GM12892 (cell line): Measurements from ENCODE around the gene PALS1. TPM values are rescaled to one million over a fixed set of nuclear protein-coding genes. Genes with fewer than 3 reads are reported as not detected.
A peak's percentile ranks its signal among the peaks of the same experiment; 100 is the strongest.

Source experiments
- DNase-seq: peaks from one replicate; pipeline ENCODE4 v3.0.0; 2011; ENCODE audit not compliant: insufficient read length
- FAIRE-seq: peaks from 2 replicates; lab custom pipeline; 2011; peaks lifted over from hg19 to GRCh38; lab: Jason Lieb, UNC
- POLR2A ChIP-seq: IDR thresholded peaks from 2 replicates; pipeline ENCODE4 v1.6.1; 2011; ENCODE audit warnings: low read depth, low read length, control low read depth
- POLR2AphosphoS5 ChIP-seq: IDR thresholded peaks from 2 replicates; pipeline ENCODE4 v1.6.1; 2011; ENCODE audit warnings: low read depth, low read length, control low read depth
- TAF1 ChIP-seq: IDR thresholded peaks from 2 replicates; pipeline ENCODE4 v1.6.1; 2011; ENCODE audit warnings: low read depth, mild to moderate bottlenecking, control low read depth, low read length, borderline replicate concordance
- polyA plus RNA-seq: library from polyadenylated mRNA; unstranded; fragments of >200 nt; gene quantifications from one replicate; pipeline ENCODE4 v1.2.1, GENCODE V29; 2012; ENCODE audit warnings: missing spikeins, inconsistent platforms; ENCODE audit not compliant: missing spikeins

The PALS1 gene
- polyA plus RNA-seq: 5.6 TPM

DNA sequence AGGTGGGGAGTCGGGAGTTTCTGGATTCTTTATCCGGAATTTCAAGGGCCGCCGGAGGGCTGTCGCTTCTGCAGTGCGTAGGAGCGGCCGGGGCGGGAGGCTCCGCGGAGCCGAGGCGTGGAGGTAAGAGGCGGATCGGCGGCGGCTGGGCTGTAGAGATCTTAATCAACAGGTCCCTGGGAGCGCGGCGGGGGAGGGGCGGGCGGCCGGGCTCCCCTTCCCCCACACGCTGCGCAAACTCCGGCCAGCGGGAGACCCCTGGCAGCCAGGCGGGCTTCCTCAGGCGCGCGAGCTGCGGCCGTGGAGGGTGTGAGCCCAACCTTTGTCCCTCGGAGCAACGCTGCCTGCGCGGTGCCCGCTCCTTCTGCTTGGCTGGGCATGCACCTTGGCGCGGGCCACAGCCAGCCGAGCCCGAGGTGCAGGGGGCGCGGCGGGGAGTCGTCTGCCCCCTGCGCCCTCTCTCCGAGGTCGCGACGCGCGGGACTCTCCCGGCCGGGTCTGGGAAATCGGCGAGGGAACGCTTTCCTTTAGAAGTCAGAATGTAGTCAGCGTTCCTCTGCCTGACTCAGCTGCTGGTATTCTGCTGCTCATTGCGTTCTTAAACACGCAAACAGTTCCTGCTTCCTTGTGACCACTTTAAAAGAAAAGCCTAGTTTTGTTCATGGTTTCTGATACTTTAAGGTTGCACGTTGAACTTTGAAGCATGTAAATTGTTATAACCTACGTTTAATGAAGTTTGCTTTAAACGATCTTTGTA, at the start of gene PALS1:
TSS of gene PALS1 (plus strand) at position 25 of the 757 bp plus-strand sequence. CDS start 37,736 bp downstream, outside the sequence.
- no peak for TF ChIP-seq POLR2AphosphoS5
- TF ChIP-seq TAF1: 0 out of 2 replicates have a peak, but pooled peaks have one; percentile 1
- FAIRE-seq: no peak
- peak; percentile 34 for DNase-seq

DNA sequence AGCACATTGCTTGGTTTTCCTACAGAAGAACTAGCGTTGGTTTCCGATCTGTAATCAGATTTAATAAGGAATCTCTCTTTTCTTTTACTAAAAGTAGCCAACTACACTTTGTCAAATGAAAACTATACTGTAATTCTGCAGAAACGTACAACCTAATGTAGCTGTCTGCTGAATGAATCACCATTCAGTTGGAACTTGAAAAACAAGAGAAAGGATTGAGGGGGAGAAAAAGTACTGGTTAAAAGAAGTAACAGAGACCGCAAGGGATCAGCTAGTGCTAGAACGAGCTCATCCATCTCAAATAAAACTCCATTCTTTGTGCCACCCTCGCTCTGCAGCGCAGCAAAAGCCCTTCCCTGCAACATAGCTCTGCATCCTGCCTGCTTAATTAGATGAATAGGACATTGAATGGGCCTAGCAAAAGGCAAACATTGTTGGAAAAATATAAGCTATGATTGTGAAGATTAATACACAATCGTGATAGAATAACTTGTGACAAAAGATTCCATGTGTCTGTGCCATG, 49.4 kb upstream of the PALS1 start:
- FAIRE-seq: no peak

DNA sequence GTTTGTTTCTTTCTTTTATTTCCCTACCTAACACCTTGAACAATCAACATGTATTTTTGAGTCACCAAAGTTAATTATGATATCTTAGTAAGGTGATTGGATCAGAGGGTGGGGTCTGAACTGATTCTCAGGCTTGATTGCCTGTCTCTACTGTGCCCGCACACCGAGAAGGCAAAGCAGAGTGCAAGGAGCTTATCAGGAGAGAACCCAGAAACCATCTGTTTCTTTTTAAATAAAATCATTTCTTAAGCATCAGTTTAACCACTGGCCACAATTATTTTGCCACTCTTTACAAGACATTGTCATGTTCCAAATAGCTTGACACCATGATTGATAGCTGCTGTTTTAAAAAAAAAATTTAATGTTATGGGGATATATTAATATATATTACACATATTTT, 48.9 kb upstream of the PALS1 start:
- DNase-seq (no peak), FAIRE-seq (no peak)
- TF ChIP-seq POLR2A (no peak), POLR2AphosphoS5 (no peak), TAF1 (no peak)

More for the DNA sequence above, 49.4 kb upstream of the PALS1 start:
- TF ChIP-seq TAF1 (no peak), POLR2AphosphoS5 (no peak), POLR2A (no peak)
- no peak for DNase-seq

DNA sequence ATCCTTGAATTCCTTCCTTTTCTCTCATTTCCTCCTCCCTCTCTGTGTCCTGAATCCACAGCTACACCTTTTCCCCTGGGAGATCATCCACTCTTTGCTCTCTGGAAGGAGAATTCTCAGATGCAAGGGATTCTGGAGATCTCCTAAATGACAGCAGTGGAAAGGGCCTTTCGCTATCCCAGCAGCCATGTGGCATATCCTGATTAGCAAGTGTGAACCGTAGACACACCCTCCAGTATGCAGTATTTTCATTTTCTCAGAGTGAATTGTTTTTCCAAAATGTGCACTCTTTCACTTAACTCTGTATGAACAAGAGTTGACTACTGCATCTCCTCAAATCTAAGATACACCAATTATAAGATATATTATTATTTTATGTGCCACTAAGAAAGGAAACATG, 46.0 kb upstream of the PALS1 start:
- DNase-seq (no peak), FAIRE-seq (no peak)
- TF ChIP-seq POLR2AphosphoS5 (no peak), TAF1 (no peak), POLR2A (no peak)

DNA sequence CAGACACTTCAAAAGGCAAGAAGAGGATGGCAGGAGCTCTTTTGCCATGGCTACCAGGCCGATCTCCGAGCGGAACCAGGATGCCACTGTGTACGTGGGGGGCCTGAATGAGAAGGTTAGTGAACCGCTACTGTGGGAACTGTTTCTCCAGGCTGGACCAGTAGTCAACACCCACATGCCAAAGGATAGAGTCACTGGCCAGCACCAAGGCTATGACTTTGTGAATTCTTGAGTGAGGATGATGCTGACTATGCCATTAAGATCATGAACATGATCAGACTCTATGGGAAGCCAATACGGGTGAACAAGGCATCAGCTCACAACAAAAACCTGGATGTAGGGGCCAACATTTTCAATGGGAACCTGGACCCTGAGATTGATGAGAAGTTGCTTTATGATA, 42.2 kb upstream of the PALS1 start:
- FAIRE-seq: no peak
- TF ChIP-seq TAF1 (no peak), POLR2AphosphoS5 (no peak), POLR2A (no peak)

DNA sequence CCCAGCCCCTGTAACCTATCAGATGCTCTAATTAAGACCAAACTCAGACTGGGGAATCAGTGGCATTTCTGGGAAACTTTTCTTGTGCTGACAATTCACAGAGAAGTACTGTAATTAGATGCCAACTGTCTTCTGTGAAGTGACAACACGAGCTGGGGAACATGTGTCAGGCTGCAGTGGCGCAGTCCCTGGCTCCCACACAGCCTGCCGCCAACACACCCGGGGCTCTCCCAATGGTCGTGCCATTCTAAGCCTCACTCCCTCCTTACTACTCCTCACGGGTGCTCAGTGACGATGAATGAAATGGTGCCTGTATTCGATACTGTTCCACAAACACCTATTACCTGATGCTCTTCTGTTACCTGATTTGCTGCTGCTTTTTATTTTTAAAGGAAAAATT, 33.4 kb upstream of the PALS1 start:
- no peak for TF ChIP-seq POLR2AphosphoS5
- TF ChIP-seq TAF1: no peak
- TF ChIP-seq POLR2A: no peak
- DNase-seq (no peak), FAIRE-seq (no peak)

More for the DNA sequence above, 42.2 kb upstream of the PALS1 start:
- DNase-seq: no peak

DNA sequence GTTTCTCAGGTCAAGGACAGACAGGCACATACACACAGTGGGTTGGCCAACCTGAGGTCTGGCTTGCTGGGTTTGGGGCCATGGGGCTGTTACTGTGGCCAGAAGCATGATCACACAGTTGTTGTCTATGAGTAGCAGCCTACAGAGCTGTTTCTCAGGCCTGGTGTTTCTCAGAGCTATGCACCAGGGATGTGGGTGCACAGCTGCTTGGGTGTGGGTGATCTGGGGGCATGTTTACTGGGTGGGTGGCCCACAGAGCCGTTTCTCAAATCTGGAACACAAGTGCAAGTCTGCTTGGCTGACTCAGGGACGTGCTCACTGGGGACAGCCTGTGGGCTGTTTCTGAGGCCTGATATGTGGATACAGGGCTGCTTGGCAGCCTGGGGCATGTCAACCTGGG, 23.1 kb upstream of the PALS1 start:
- FAIRE-seq (no peak), DNase-seq (no peak)
- TF ChIP-seq TAF1: no peak
- TF ChIP-seq POLR2A: no peak
- no peak for TF ChIP-seq POLR2AphosphoS5

DNA sequence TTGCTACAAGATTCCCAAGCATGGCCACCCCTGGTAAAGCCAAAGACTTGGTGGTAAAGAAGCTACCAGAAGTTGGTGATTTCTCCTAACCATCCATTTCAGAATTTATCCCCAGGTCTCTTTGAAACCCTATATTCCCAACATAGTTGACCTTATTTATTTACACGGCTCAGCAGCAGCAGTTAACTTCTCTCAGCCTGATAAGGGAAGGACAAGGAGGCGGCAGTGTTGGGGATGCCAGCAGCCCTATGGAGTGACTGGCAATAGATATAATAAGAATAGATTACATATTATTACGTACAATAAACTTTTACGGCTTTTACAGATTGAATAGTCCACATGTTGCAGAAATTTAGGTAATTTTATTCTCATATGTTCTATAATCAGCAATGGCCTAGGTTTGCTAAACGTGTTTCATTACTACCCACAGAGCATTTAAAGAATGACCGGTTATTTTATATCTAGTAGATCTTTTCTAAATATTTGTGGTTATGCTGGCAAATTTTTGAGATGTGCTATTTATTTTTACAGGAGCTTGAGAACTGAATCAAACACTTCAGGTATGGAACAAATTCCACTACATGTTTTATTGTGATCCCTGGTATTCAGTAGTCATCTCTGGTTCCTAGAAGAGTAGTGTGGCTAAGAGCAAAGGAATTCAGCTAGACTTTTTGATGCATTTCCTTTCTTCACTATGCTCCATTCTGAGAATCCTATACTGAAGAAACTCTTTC, 19.8 kb upstream of the PALS1 start:
- no peak for TF ChIP-seq POLR2AphosphoS5
- no peak for TF ChIP-seq TAF1
- no peak for TF ChIP-seq POLR2A
- DNase-seq (no peak), FAIRE-seq (no peak)

DNA sequence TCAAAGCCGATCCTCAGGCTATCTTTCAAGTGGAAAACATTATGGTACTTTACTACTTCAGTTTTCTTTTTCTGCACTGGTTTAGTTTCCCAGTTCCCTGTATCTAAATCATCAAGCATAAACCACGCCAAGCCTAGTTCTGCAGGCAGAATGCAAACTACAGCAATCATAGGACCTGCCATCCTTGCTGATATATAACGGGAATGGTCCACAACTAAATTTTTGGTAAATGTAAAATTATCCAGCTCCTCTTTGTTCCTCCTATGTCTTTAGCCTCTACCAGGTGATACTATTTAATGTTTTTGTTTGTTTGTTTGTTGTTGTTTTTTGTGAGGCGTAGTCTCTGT, 19.3 kb upstream of the PALS1 start:
- DNase-seq: no peak
- no peak for FAIRE-seq

DNA sequence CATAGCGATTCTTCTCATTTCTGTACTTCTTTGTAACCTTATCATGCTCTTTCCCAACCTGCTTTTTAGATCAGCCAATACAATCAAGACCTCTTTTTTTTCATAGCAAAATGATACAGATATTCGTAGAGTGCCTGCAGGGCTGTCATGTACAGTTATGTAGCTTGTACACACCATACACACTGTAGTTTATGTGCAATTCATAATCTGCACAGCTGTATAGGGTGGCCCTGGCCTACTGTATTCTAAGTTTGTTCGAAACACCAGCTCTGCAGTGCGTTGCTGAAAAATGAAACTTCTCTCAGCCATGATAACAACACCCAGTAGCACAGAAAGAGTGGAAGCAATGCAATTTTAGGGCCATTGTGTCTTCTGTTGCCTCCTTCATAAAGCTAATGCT, 15.7 kb upstream of the PALS1 start:
- no peak for DNase-seq
- FAIRE-seq: no peak
- TF ChIP-seq TAF1 (no peak), POLR2AphosphoS5 (no peak), POLR2A (no peak)

More for the DNA sequence above, 19.3 kb upstream of the PALS1 start:
- TF ChIP-seq POLR2AphosphoS5 (no peak), POLR2A (no peak), TAF1 (no peak)

DNA sequence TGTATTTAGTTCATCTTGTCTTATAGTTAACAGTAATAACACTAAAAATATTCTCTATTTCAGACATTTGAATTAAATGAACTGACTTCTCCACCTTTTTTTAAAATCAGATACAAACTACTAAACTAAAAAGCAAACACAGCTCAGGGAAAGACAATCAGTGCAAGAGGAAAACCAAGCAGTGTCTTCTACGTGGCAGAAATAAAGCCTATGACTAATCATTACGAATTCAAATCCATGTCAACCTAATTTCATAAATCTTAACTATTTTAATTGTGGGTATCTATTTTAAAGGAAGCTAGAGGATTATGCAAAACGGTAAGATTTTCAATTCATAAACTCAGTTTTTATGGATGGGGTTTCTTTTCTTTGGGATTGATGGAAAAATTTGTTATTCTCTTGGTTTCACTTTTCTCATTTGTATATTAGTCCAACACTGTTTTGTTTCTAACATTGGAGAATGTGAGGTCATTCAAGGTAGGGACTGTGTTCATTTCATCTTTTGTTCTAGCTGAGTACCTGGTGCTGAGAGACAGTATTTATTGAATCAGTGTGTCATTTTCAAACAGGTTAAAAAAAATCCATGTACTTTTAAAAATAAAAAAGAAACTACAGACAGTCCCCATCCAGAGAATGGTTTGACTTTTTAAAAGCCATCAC, 12.8 kb upstream of the PALS1 start:
- TF ChIP-seq POLR2AphosphoS5: no peak
- no peak for TF ChIP-seq POLR2A
- no peak for TF ChIP-seq TAF1
- FAIRE-seq (no peak), DNase-seq (no peak)

DNA sequence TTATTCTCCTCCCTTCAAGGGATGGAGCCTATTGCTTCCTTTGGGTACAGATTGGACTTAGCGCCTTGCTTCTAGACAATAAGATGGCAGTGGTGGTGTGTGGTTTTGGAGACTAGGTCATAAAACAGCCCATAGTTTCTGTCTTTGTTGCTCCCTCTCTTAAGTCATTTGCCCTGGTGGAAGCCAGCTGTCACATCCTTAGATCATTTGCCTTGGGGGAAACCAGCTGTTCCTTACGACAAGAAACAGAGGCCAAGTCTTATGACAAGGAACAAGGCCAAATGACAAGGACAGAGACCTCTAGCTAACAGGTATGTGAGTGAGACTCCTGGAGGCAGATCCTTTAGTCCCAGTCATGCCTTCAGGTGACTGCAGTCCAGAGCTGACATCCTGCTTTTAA, 9.2 kb upstream of the PALS1 start:
- DNase-seq (no peak), FAIRE-seq (no peak)
- no peak for TF ChIP-seq TAF1
- no peak for TF ChIP-seq POLR2AphosphoS5
- no peak for TF ChIP-seq POLR2A
